Stimulated activated CD8-positive, alpha-beta memory T cell treated with anti-CD3 and anti-CD28 coated beads, Interleukin-12 subunit alpha, Interleukin-12 subunit beta, amount 100 ng/mL, for 24 hours (primary cell): ENCODE measurements around the gene UBN1.

Experiments
- DNase-seq: peaks from one replicate; pipeline ENCODE4 v3.0.0-alpha.2; 2020; ENCODE audit errors: extremely low read depth

The UBN1 gene, protein sequence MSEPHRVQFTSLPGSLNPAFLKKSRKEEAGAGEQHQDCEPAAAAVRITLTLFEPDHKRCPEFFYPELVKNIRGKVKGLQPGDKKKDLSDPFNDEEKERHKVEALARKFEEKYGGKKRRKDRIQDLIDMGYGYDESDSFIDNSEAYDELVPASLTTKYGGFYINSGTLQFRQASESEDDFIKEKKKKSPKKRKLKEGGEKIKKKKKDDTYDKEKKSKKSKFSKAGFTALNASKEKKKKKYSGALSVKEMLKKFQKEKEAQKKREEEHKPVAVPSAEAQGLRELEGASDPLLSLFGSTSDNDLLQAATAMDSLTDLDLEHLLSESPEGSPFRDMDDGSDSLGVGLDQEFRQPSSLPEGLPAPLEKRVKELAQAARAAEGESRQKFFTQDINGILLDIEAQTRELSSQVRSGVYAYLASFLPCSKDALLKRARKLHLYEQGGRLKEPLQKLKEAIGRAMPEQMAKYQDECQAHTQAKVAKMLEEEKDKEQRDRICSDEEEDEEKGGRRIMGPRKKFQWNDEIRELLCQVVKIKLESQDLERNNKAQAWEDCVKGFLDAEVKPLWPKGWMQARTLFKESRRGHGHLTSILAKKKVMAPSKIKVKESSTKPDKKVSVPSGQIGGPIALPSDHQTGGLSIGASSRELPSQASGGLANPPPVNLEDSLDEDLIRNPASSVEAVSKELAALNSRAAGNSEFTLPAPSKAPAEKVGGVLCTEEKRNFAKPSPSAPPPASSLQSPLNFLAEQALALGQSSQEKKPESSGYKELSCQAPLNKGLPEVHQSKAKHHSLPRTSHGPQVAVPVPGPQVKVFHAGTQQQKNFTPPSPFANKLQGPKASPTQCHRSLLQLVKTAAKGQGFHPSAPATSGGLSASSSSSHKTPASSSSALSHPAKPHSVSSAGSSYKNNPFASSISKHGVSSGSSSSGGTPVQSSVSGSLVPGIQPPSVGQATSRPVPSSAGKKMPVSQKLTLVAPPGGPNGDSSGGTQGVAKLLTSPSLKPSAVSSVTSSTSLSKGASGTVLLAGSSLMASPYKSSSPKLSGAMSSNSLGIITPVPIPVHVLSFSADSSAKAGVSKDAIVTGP (N-terminal part only)

DNA sequence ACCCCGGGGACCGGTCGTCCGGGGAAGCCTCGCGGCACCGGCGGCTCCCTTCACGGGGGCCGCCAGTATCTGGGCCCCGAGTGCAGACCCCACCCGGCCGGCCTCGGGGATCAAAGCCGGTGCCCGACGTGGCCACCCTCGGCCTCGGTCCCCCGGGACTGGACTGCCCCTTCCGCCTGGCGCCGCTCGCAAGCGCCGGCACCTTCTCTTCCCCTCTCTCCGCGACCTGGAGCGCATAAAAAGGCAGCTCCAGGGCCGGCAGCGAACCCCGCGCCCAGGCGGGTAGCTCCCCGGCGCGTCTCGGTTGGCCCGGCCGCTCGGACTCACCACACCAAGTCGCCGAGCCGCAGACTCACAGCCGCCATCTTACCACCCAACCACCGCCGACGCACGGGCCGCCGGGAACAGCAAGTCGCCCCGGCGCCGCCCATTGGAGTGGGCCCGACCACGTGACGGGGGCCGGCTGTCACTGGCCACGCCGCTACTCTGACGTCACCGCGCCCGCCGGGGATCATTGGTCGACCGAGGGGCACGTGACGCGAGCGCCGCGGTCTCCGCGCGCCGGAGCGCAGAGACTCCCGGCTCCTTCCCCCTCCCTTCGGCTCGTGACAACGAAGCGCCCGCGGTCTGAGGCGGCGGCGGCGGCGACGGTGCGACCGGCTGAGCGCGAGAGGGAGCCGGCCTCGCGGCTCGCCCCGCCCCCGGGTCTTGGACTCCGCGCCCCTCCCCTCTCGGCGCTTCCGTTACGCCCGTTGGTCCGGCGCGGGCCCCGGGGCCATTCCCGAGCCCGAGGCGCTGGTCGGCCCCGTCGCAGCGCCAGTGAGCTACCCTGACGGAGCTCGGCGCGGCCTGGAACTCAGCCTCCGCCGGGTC lies at the start of gene UBN1, which contains the start of gene GLYR1:
Gene UBN1 (plus strand): TSS at position 581 of the 873 bp plus-strand sequence. CDS start 5,437 bp downstream, outside the sequence.
Gene GLYR1 (minus strand): TSS at position 388 of the 873 bp plus-strand sequence. CDS start 23 bp downstream, at position 365.
- peak; percentile 100 for DNase-seq

DNA sequence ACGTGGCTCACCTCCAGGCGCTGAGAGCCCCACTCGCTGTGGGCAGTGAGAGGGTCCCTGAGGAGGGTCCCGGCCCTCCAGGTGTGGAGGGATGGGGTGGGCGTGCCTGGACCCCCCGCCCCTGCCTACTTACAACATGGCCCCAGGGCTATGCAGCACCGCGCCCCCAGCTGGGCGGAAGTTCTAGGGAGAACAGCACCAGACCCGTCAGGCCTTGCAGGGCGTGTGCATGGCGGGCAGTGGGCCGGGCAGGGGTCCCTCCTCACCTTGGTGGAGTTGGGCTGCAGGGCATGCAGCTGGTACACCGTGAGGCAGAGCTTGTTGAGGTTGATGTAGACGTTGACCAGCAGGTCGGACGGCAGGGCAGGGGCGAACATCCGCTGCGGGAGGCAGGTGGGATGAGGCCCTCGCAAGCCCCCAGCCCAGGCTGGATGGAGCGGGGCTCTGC lies 49.5 kb upstream of the UBN1 start:
- no peak for DNase-seq

DNA sequence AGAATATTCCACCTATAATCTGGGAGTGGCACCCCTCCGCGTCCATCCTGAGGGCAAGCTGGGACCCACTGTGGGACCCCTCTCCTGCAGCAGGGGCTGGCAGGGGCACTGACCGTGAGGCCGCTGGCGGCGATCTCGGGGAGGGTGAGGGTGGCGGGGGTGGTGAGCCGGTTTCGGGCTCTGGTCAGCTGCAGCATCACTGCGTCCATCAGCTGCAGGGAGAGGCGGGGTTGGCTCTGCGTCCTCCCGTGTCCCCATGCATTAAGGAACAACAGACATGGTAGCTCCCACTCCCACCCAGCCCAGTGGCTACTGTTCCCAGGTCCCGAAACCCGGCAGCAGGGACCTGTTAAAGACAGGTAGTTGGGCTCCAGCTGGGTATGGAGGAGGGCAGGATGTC lies 48.8 kb upstream of the UBN1 start:
- DNase-seq, result no peak

DNA sequence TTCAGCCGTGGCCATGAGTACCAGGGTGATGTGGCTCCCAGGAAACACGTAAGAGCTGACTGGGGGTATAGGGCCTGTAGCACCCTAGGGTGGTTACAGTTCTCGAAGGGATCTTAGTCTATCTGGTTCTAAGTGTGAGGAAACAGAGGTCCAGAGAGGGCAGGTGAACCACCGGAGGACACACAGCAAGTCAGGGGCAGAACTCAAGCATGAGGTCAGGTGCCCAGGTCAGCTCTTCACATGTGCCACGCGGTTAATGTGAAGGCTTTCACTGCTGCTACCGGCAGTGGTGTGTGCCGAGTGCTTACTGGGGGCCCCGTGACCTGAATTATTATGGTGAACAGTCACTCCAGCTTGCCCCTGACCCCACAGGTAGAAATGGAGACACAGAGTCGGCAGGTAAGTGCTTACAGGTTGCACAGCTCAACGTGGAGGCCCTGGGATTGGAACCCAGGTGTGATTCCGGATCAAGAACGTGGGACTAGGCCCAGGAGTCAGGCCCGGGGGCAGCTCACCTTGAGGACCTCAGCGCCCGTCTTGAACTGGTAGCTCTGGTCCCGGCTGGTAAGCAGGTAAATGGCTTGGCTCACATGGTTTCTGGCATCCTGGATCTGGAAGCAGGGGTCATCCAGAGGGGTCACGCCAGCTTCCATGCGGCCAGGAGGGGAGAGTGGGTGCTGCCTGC lies 48.0 kb upstream of the UBN1 start:
- no peak for DNase-seq

DNA sequence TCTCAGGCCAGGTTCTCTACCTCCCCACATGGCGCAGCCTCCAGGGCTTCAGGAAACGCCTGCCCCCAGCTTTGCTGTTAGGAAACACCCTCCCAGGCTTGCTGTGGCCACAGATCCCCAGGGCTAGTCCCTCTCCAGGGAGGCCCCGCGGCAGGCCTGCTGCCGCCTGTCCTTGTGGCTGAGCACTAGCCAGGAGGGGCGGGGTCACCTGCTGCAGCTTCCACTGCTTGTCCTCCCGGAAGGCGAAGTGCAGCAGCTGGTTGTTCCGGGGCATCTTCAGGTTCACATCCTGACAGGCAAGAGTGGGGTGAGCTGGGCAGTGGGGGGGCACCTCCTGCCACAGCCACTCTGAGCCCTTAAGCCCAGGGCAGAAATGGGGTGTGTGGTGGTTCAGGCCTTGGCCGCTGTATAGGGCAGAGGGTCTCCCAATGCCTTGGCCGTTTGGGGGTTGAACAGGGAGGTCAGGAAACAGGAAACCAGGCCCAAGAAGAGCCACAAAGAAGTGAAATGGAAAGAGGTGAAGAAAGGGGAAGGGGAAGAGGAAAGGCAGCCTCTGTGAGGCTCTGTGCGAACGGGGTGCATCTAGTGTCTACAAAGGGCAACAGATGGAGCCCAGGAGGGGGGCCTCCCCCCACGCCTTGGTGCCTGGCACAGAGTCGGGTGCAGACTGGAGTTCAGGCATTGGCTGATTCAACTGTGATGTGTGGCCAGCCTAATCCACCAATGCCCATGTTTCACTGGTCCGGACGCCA lies 46.8 kb upstream of the UBN1 start:
- DNase-seq, result no peak

DNA sequence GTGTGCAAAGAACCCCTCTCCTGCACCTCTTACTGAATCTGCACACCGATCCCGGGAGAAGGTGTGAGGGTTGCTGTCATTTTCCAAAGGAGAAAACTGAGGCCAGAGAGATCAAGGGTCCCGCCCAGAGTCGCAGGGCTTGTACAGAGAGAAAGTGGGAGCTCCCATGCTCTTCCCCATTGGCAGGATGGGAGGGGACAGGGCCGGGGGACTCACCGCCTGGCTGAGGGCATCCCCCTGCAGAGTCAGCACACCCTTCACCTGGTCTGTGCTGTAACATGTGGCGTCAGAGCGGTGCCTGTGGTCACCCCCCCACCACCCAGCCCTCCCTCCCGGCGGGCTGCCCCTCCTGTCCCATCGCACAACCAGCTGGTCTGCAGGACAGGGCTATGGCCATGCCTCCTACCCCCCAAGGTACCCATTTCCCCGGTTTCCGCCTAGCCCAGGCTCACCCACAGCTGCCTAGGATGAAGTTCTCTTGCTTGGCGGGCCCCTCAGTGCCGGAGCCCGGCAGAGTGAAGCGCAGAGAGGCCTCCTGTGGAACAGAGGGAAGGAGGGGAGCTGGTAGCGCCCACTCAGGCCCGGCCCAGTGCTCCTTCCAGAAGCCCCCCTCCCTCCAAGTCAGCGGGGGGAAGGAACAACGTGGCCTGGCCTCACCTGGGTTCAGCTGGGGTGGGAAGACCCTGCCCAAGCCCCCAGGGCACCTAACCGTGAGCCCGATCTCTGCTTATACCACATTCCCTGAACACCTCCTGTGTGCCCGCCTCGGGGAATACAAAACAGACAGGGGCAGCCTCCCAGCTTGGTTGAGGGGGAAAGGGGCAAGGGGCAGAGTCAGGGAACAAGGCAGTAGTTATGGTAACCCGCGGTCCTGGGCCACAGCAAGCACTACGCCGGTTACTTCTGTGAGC lies 46.0 kb upstream of the UBN1 start:
- DNase-seq, result no peak

DNA sequence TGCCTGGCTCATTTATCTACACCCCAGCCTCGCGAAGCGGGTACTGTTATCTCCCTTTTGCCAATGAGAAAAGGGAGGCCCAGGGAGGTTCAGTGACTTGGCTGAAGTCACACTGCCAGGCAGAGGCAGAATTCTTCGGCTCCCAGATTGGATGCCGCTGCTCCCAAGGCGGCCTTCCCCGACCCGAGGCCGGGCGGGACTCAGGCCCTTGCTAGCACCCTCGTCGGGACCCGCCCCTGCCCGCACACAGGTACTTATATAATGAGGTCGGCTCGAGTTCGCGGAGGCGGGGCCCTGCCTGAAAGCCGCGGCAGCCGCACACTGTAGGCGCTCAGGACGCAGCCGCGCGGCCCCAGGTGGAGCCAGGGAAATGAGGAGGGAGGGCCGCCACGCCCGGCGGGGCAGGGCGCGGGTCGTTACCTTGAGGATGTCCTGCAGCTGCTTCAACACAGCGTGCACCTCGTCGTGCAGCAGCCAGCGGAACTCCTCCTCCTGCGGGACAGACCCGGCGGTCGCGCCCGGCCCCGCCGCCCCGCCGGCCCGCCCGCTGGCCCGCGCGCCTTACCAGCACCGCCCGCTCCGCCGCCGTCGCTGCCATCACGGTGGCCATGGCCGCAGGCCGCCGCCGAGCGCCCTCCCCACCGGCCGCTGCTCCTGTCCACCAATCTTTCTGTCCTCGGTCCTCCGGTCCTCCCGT lies 45.2 kb upstream of the UBN1 start, which contains the start of gene ROGDI:
Gene ROGDI (minus strand): TSS at position 672 of the 697 bp plus-strand sequence. CDS start 62 bp downstream, at position 610.
- peak; percentile 46 for DNase-seq

DNA sequence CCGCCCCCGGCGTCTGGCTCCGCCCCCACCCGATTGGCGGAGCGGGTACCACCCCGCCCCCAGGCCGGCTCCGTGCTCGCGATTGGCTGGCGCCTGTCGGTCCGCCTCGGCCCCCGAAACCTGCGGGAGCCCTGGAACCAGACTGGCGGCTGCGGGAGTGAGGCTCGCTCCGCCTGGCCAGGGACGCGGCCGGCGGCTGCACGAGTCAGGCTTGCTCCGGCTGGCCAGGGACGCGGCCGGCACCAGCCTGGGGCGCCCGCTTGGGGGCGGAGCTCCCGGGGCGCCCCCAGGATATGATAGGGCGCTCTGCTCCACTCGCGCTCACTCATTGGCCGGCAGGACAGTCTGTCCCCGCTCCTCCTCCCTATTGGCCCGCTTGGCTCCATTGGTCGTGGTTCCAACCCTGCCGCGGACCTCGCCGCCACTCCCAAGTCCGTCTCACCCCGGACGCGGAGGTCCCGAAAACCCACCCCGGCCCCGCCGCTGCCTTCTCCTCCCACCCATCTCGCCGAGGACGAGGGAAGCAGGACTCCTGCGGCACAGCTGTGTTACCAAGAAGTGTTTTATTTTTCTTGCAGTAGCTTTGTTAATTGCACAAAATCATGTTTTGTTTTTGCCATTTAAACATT lies 44.5 kb upstream of the UBN1 start:
- peak; percentile 79 for DNase-seq

DNA sequence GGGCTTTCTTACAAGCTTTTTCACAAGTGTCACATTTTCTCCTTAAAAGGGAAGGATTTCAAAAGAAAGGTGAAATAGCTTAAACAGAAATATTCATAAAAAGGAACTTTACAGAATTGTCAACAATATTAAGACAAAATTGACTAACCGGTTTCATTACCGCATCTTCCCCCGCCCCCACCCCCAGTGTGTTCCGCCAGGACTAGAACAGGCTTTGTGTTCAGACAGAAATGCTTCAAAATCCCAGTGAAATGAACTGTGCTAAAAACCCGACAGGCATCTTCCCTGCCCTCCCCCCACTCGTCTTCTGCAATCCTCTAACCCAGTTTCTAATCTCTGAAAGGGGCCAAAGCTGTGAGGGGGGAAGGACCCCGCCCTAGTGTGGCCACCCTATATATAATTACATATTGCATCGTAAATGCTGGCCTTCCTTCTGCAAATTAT lies 43.9 kb upstream of the UBN1 start:
- no peak for DNase-seq

DNA sequence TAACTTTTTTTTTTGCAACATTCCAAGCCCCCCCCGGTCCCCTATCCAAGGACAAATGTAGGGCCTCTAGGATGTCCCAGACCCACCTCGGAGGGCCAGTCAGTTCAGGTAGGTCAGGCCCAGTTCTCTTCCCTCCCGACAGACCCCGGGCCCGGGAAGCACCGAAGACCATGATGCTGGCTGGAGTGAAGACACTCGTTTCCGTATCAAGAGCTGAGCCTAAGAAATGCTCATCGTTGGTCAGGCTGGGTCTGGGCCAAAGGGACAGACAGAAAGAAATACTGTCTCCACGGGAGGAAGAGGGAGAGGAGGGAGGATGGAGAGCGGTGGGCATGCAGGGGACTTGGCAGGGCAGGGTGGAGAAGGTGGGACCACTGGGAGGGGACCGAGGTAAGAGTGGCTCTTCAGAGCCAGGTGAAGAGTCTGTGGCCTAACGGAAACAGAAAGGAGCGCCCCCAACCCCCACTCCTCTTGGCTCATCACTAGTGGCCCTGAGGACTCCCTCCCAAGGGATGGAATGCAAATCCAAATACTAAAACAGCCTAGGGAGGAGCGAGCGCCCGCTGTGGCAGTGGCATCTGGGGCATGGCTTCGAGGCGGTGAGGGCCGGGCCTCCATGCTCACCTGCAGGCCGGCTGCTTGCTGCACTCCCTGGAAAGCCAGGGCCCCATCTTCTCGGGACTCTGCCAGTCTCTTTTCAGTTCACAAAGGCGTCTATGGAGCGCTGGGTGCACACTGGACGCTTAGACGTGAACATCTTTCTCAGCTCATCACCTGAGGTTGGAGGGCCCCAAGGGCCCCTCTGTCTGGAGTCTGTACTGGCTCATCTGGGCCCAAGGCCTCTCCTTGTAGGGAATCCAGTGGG lies 43.2 kb upstream of the UBN1 start:
- no peak for DNase-seq

DNA sequence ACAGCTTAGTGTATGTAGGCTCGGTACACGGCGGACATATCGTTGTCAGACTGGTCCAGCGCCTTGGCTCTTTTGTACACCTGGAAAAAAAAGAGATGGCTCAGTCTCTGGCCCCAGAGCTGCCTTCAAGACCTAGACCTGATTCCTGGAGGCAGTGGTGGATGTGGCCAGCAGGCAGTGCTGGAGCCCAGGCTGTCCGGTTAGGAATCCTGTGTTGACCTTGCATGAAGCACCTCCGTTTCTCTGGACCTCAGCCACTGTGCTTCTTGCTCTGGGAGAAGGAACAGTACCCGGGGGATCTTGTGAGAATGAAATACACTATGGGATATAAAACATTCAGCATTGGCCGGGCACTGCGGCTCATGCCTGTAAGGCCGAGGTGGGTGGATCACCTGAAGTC lies 42.0 kb upstream of the UBN1 start:
- no peak for DNase-seq

DNA sequence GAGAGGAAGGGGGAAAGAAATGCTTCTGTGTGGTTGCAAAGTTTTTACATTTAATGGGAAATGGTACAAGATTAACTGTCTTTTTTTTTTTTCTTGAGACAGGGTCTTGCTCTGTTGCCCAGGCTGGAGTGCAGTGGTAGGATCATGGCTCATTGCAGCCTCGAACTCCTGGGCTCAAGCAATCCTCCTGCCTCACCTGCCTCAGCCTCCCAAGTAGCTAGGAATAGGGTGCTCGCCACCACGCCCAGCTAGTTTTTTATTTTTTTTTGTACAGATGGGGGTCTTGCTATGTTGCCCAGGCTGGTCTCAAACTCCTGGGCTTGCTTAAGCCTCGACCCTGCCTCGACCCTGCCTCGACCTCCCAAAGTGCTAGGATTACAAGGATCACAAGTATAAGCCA lies 41.0 kb upstream of the UBN1 start:
- DNase-seq, result no peak

DNA sequence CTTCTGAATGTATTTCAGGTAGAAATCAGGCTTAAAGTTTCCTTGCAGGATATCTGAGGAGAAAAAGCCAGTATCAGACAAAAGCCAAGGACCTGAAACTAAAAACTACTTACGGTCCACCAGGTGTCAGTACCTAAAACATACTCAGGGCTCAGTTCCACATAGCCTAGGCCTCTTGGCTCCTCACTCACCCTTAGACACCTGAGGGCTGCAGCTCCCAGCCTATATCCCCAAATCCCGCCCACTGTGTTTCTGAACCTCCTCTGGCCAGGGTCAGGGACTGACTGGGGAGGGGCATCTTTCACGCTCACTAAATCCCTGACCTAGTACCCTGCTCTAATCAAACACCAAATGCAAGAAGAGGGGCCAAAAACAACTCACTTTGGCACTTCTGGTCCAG lies 36.0 kb upstream of the UBN1 start:
- DNase-seq, result no peak

DNA sequence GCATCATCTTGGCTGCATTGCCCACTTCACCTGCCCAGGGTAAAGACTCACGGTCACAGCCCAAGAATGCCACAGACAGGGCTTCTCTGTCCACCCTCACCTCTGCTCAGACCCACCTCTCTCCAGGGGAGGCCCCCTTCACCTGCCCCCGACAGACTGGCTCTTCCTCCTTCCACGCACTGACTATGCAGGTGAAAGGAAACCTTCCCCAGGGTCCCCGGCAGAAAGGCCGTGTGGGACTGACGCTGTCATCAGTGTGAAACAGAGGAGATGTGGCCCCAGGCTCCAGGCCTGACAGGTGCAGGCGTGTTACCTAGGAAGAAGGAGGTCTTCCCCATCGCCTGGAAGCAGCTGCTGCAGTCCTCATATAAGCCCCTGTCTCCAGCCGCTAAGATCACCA lies 35.5 kb upstream of the UBN1 start:
- DNase-seq, result no peak

DNA sequence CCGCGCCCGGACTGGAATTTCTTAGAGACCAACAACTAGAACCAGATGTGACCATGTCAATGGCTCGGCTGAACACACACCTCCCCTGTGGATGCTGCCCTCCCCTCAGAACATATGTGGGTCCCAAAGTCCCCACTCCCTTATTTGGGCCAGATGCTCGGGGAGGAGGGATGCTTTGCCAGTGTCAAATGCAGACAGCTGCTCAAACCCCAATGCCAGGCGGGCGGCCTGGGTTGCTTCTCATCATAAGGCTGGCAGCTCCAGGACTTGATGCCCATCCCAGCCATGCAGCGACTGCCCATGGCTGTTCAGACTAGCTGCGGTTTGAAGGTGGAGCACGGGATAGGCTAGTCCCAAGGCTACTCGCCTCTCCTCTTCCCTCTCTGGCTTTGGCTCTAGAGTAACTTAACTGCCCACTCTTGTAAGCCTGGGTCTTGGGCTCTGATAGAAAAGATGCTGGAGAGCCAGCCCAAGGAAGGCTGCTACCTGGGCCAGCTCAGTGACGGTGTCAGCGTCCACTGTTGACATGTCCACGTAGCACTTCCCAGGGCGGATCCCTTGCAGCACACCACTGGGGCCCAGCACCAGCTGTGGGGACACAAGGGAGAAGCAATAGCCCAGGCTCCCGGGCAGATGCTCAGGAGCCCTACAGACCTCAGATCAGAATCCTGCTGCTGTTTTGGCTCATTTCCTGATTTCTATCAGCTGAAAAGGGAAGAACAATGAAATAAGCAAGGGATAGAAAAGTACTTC lies 33.9 kb upstream of the UBN1 start:
- DNase-seq, result no peak

DNA sequence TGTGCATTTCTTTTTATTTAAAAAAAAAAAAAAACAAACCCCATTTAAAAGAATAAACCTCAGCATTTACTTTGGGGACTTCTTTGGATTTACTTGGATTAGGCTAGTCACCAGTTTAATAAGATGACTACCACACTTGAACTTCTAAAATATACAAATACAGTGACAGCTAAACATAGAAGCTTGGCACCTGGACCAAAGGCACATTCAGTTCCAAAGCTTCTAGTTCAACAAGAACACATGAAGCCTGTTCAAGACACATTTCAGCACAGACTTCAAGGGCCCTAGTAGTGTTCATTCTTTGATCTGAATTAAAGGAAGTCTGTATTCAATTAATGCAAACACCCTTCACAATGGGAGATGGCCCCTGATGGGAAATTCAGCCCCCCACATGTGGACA lies 33.2 kb upstream of the UBN1 start:
- DNase-seq, result no peak
